ENCODE results near the gene EPHB3. TPM values are rescaled to one million over a fixed set of nuclear protein-coding genes. Genes with fewer than 3 reads are reported as not detected.
"Not testable (repeated sequence)": the region's sequence is repeated elsewhere in the genome, so short reads cannot be mapped to it uniquely, and the experiment has no call there.

EPHB3 gene
- total RNA-seq, 1 experiment from 2014 or later: 6.0 TPM

- POLR2A ChIA-PET: no interaction called here
- CTCF ChIA-PET: no interaction called here
- in situ Hi-C loops (cut with HindIII; ENCODE audit: low pct_unique_long_range_greater_than_20kb, low sequenced_read_pairs): no loop called here
- Histone ChIP-seq H3K9me3 (ENCODE audit: control insufficient read depth, insufficient read depth, low read depth, low read length) (no peaks in the 10 kb centered on the region), H3K36me3 (ENCODE audit: control insufficient read depth, insufficient read depth, low read length) (no peaks in the 10 kb centered on the region), H3K4me3 (ENCODE audit: low read depth in 2 of 2, low read length in 2 of 2) (no peak overlapping the region), H3K27ac (ENCODE audit: low read length) (no peak overlapping the region), H3K4me1 (ENCODE audit: control insufficient read depth, insufficient read depth, low read length) (no peaks in the 10 kb centered on the region), H3K27me3 (ENCODE audit: control insufficient read depth, insufficient read depth, low read length) (no peaks in the 10 kb centered on the region; the same call in 1 of the 2 replicates)
- intact Hi-C loops (cut with micrococcal nuclease; ENCODE audit: unreplicated experiment): no loop called here
- TF ChIP-seq POLR2AphosphoS5 (IDR thresholded peaks at IDR 0.05; ENCODE audit: low read depth, low read length) (no peak), TCF7L2 (IDR thresholded peaks at IDR 0.05; ENCODE audit: low read depth, low read length) (no peak), REST (IDR thresholded peaks at IDR 0.05; ENCODE audit: insufficient read depth in 1 of 2, low read depth in 2 of 2, low read length in 1 of 2) (no peak), SIN3A (IDR thresholded peaks at IDR 0.05; ENCODE audit: borderline replicate concordance, insufficient read depth, low read depth, low read length) (no peak), CTCF (IDR thresholded peaks at IDR 0.05) (no peak)
- ATAC-seq: no peak
- DNase-seq (ENCODE audit: low read depth, low spot score): no peak
- BruUV-seq (replicated peaks): no TSS peak
These were observed 53.8 kb downstream of the EPHB3 start for GRCh38 chr3:184615396-184615795.

- no peak for TF ChIP-seq CTCF (IDR thresholded peaks at IDR 0.05)
- no peak for TF ChIP-seq REST (IDR thresholded peaks at IDR 0.05; ENCODE audit: insufficient read depth in 1 of 2, low read depth in 2 of 2, low read length in 1 of 2)
- no peak for TF ChIP-seq POLR2AphosphoS5 (IDR thresholded peaks at IDR 0.05; ENCODE audit: low read depth, low read length)
- no peak for TF ChIP-seq TCF7L2 (IDR thresholded peaks at IDR 0.05; ENCODE audit: low read depth, low read length)
- TF ChIP-seq SIN3A (IDR thresholded peaks at IDR 0.05; ENCODE audit: borderline replicate concordance, insufficient read depth, low read depth, low read length): no peak
- H3K27ac ChIP-seq (ENCODE audit: low read length): no peak overlapping the region
- no peaks in the 10 kb centered on the region for H3K9me3 ChIP-seq (ENCODE audit: control insufficient read depth, insufficient read depth, low read depth, low read length)
- in situ Hi-C loops (cut with HindIII; ENCODE audit: low pct_unique_long_range_greater_than_20kb, low sequenced_read_pairs) (no loop called here), intact Hi-C loops (cut with micrococcal nuclease; ENCODE audit: unreplicated experiment) (no loop called here)
- no peaks in the 10 kb centered on the region; the same call in 1 of the 2 replicates for H3K27me3 ChIP-seq (ENCODE audit: control insufficient read depth, insufficient read depth, low read length)
- H3K4me1 ChIP-seq (ENCODE audit: control insufficient read depth, insufficient read depth, low read length): no peaks in the 10 kb centered on the region
- no TSS peak for BruUV-seq (replicated peaks)
- no peaks in the 10 kb centered on the region for H3K36me3 ChIP-seq (ENCODE audit: control insufficient read depth, insufficient read depth, low read length)
- ChIA-PET POLR2A (no interaction called here), CTCF (no interaction called here)
- DNase-seq (ENCODE audit: low read depth, low spot score) (no peak), ATAC-seq (no peak)
- no peak overlapping the region for H3K4me3 ChIP-seq (ENCODE audit: low read depth in 2 of 2, low read length in 2 of 2)
These were observed 54.9 kb downstream of the EPHB3 start for GRCh38 chr3:184616436-184616835.

- H3K36me3 ChIP-seq (ENCODE audit: control insufficient read depth, insufficient read depth, low read length); BruUV-seq (replicated peaks); H3K4me1 ChIP-seq (ENCODE audit: control insufficient read depth, insufficient read depth, low read length); CTCF ChIA-PET; H3K27ac ChIP-seq (ENCODE audit: low read length); H3K4me3 ChIP-seq (ENCODE audit: low read depth in 2 of 2, low read length in 2 of 2); H3K9me3 ChIP-seq (ENCODE audit: control insufficient read depth, insufficient read depth, low read depth, low read length); DNase-seq (ENCODE audit: low read depth, low spot score); intact Hi-C loops (cut with micrococcal nuclease; ENCODE audit: unreplicated experiment); ATAC-seq; POLR2A ChIA-PET; in situ Hi-C loops (cut with HindIII; ENCODE audit: low pct_unique_long_range_greater_than_20kb, low sequenced_read_pairs); H3K27me3 ChIP-seq (ENCODE audit: control insufficient read depth, insufficient read depth, low read length): not testable (repeated sequence)
These were observed 55.7 kb downstream of the EPHB3 start for GRCh38 chr3:184617306-184617705.

Data from Panc1 (cell line).